ES-I3 (cell line): ENCODE results near the gene SELENOI.
"Not testable (repeated sequence)": the region's sequence is repeated elsewhere in the genome, so short reads cannot be mapped to it uniquely, and the experiment has no call there.

Experiments
- H3K36me3 ChIP-seq: 2 replicates; pipeline ENCODE4 v1.6.1; 2013; ENCODE audit warnings: mild to moderate bottlenecking, low read length, control low read depth, moderate library complexity; ENCODE audit not compliant: insufficient read depth
- H3K4me1 ChIP-seq: 2 replicates; pipeline ENCODE4 v1.6.1; 2013; ENCODE audit warnings: mild to moderate bottlenecking, control low read depth, low read length; ENCODE audit not compliant: insufficient read depth
- H3K9ac ChIP-seq: 2 replicates; pipeline ENCODE4 v1.6.1; 2013; ENCODE audit warnings: low read depth, mild to moderate bottlenecking, low read length, moderate library complexity
- H3K9me3 ChIP-seq: 2 replicates; pipeline ENCODE4 v1.6.1; 2013; ENCODE audit warnings: mild to moderate bottlenecking, low read length, moderate library complexity; ENCODE audit not compliant: control insufficient read depth, insufficient read depth

Gene SELENOI

GRCh38 chr2:26335231-26335630 is 10.7 kb upstream of the SELENOI start:
- Histone ChIP-seq H3K9me3 (no peaks in the 10 kb centered on the region), H3K9ac (no peak overlapping the region), H3K4me1 (peaks cover 11% of the 10 kb centered on the region), H3K36me3 (no peaks in the 10 kb centered on the region)

- H3K4me1 ChIP-seq: peaks cover 17% of the 10 kb centered on the region
- no peaks in the 10 kb centered on the region for H3K9me3 ChIP-seq
- no peak overlapping the region for H3K9ac ChIP-seq
- H3K36me3 ChIP-seq: no peaks in the 10 kb centered on the region
Measured at GRCh38 chr2:26336719-26337118, 9.2 kb upstream of the SELENOI start.

- H3K9ac ChIP-seq: no peak overlapping the region
Measured at GRCh38 chr2:26337298-26337697, 8.6 kb upstream of the SELENOI start.

GRCh38 chr2:26340831-26341230 is 5.1 kb upstream of the SELENOI start:
- no peaks in the 10 kb centered on the region for H3K36me3 ChIP-seq
- no peaks in the 10 kb centered on the region for H3K9me3 ChIP-seq
- no peak overlapping the region for H3K9ac ChIP-seq
- peaks cover 17% of the 10 kb centered on the region for H3K4me1 ChIP-seq

More at GRCh38 chr2:26337298-26337697, 8.6 kb upstream of the SELENOI start:
- no peaks in the 10 kb centered on the region for H3K36me3 ChIP-seq
- no peaks in the 10 kb centered on the region for H3K9me3 ChIP-seq
- peaks cover 17% of the 10 kb centered on the region for H3K4me1 ChIP-seq

GRCh38 chr2:26344581-26345282 is 1.2 kb upstream of the SELENOI start:
- H3K9me3 ChIP-seq: no peaks in the 10 kb centered on the region

GRCh38 chr2:26345283-26345544 is 729 bp upstream of the SELENOI start:
- Histone ChIP-seq H3K9ac (peak overlapping the region; percentile 78), H3K4me1 (peaks cover 15% of the 10 kb centered on the region), H3K9me3 (no peaks in the 10 kb centered on the region), H3K36me3 (no peaks in the 10 kb centered on the region)

More at GRCh38 chr2:26344581-26345282, 1.2 kb upstream of the SELENOI start:
- H3K36me3 ChIP-seq: no peaks in the 10 kb centered on the region
- peaks cover 20% of the 10 kb centered on the region for H3K4me1 ChIP-seq
- H3K9ac ChIP-seq: peak overlapping the region; percentile 78

- Histone ChIP-seq H3K4me1 (peaks cover 9% of the 10 kb centered on the region), H3K36me3 (no peaks in the 10 kb centered on the region), H3K9ac (peak within 1 kb of the TSS; percentile 78)
Measured at GRCh38 chr2:26346454-26347053, 611 bp downstream of the SELENOI start, which contains the start of gene ADGRF3. Gene ADGRF3 (minus strand): TSS chr2:26346789. CDS start chr2:26346234, 555 bp downstream.

GRCh38 chr2:26347286-26347865 is 1.4 kb downstream of the SELENOI start:
- Histone ChIP-seq H3K4me1 (peaks cover 9% of the 10 kb centered on the region), H3K9ac (peak overlapping the region; percentile 70; the same call in 1 of the 2 replicates), H3K9me3 (no peaks in the 10 kb centered on the region), H3K36me3 (no peaks in the 10 kb centered on the region)

More at GRCh38 chr2:26346454-26347053, 611 bp downstream of the SELENOI start, which contains the start of gene ADGRF3:
- H3K9me3 ChIP-seq: no peaks in the 10 kb centered on the region

- peaks cover 9% of the 10 kb centered on the region for H3K4me1 ChIP-seq
- H3K9me3 ChIP-seq: no peaks in the 10 kb centered on the region; the same call in 1 of the 2 replicates
- no peak overlapping the region for H3K9ac ChIP-seq
- no peaks in the 10 kb centered on the region for H3K36me3 ChIP-seq
Measured at GRCh38 chr2:26349690-26350089, 3.7 kb downstream of the SELENOI start.

GRCh38 chr2:26351375-26352090 is 5.6 kb downstream of the SELENOI start:
- H3K9me3 ChIP-seq: no peaks in the 10 kb centered on the region; the same call in 1 of the 2 replicates
- no peak overlapping the region for H3K9ac ChIP-seq
- peaks cover 21% of the 10 kb centered on the region for H3K4me1 ChIP-seq
- no peaks in the 10 kb centered on the region for H3K36me3 ChIP-seq

- H3K36me3 ChIP-seq: no peaks in the 10 kb centered on the region
- peaks cover 16% of the 10 kb centered on the region for H3K4me1 ChIP-seq
- H3K9me3 ChIP-seq: no peaks in the 10 kb centered on the region; the same call in 1 of the 2 replicates
- no peak overlapping the region for H3K9ac ChIP-seq
Measured at GRCh38 chr2:26352892-26353291, 6.9 kb downstream of the SELENOI start.

- H3K9me3 ChIP-seq, H3K9ac ChIP-seq, H3K36me3 ChIP-seq: not testable (repeated sequence)
- peaks cover 15% of the 10 kb centered on the region for H3K4me1 ChIP-seq
Measured at GRCh38 chr2:26354469-26354868, 8.5 kb downstream of the SELENOI start.

GRCh38 chr2:26355038-26355995 is 9.4 kb downstream of the SELENOI start:
- Histone ChIP-seq H3K9ac (no peak overlapping the region), H3K4me1 (peaks cover 15% of the 10 kb centered on the region), H3K9me3 (no peaks in the 10 kb centered on the region; the same call in 1 of the 2 replicates), H3K36me3 (no peaks in the 10 kb centered on the region)
